MM.1S (cell line): ENCODE measurements around the gene VIM.

Experiments
- CTCF ChIP-seq: fragments of 300-600 bp; sonication (generic); IDR thresholded peaks from 2 replicates; pipeline ENCODE4 v1.5.1; 2016; ENCODE audit warnings: antibody characterized with exemption, low read length, mixed read lengths
- EZH2 ChIP-seq: fragments of 300-600 bp; sonication (generic); optimal IDR thresholded peaks from 2 replicates; pipeline ENCODE3; 2017; ENCODE audit warnings: low read depth, mild to moderate bottlenecking, antibody characterized with exemption, low read length, mixed read lengths

- peak; percentile 77 for TF ChIP-seq CTCF
- TF ChIP-seq EZH2 = no peak
Measured at GRCh38 chr10:17257466-17258321, 29.7 kb downstream of the VIM start.
